ENCODE data around the gene PHACTR3.

Gene PHACTR3

DNA sequence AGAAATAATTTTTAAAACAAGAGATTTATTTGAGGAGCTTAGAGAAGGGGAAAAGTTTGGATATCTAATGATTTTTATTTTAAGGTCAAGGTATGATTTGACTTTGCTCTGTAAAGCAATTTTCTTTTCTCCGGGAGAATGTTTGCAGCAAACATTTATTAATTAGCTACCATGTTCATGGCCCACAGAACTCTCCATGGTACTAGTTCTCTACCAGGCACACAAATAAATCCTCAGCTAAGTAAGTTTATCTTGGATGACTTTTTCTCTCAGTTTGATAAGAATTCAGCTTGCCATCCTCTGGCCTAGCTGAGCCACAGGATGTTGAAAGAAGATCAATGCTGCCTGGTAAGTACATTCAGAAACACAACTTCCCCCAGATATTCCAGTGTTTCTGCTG lies 94.3 kb downstream of the PHACTR3 start:
- Histone ChIP-seq H3K36me3 (ENCODE audit: control insufficient read depth, low read depth, low read length) (no peaks in the 10 kb centered on the region), H3K27me3 (ENCODE audit: control insufficient read depth, insufficient read depth, low read length) (peaks cover 6% of the 10 kb centered on the region), H3K4me1 (ENCODE audit: control insufficient read depth, low read depth, low read length) (no peaks in the 10 kb centered on the region), H3K4me3 (ENCODE audit: low read length) (no peak overlapping the region), H3K9ac (ENCODE audit: low read length) (no peak overlapping the region), H3K27ac (ENCODE audit: low read length) (no peak overlapping the region), H3K9me3 (ENCODE audit: control insufficient read depth, low read depth, low read length) (no peaks in the 10 kb centered on the region)

DNA sequence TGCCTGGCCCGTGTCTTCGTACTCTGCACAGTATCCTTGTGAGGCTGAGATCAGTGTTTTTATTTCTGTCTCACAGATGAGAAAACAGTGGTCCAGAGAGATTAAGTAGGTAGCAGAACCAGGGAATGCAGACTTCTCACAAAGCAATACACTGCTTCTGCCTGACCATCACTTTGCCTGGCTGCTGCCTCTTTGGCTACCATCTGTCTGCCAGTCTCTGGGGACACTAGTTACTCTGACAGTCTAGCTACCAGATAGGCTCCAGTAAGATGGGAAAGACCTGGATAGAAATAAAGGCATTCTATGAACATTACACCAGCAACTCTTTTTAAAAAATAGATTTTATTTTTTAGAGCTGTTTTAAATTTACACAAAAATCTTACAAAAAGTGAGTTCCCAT lies 96.9 kb downstream of the PHACTR3 start:
- Histone ChIP-seq H3K27ac (ENCODE audit: low read length) (no peak overlapping the region), H3K36me3 (ENCODE audit: control insufficient read depth, low read depth, low read length) (no peaks in the 10 kb centered on the region), H3K9me3 (ENCODE audit: control insufficient read depth, low read depth, low read length) (no peaks in the 10 kb centered on the region), H3K9ac (ENCODE audit: low read length) (no peak overlapping the region), H3K27me3 (ENCODE audit: control insufficient read depth, insufficient read depth, low read length) (peaks cover 6% of the 10 kb centered on the region), H3K4me1 (ENCODE audit: control insufficient read depth, low read depth, low read length) (peaks cover 7% of the 10 kb centered on the region), H3K4me3 (ENCODE audit: low read length) (no peak overlapping the region)

DNA sequence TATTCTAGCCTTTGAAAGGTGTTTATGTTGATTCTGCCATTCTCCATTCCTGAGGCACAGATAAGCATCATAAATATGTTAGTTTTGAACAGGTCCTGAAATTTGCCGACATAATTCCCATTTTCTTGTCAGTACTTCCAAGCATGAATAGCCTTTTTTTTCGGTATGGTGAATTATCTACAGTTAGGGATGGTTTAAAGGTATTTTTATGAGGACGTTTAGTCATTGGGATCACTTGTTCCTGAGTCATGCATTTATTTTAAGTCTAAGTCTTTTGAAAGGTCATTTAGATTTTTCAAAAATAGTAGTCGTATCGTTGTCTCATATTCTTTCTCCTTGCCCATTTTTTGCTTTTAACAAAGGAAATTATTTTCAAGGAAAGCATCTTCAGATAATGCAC lies 98.7 kb downstream of the PHACTR3 start:
- Histone ChIP-seq H3K9me3 (ENCODE audit: control insufficient read depth, low read depth, low read length) (no peaks in the 10 kb centered on the region), H3K27ac (ENCODE audit: low read length) (no peak overlapping the region), H3K27me3 (ENCODE audit: control insufficient read depth, insufficient read depth, low read length) (peaks cover 6% of the 10 kb centered on the region), H3K4me3 (ENCODE audit: low read length) (no peak overlapping the region), H3K36me3 (ENCODE audit: control insufficient read depth, low read depth, low read length) (no peaks in the 10 kb centered on the region), H3K9ac (ENCODE audit: low read length) (no peak overlapping the region), H3K4me1 (ENCODE audit: control insufficient read depth, low read depth, low read length) (peaks cover 7% of the 10 kb centered on the region)

DNA sequence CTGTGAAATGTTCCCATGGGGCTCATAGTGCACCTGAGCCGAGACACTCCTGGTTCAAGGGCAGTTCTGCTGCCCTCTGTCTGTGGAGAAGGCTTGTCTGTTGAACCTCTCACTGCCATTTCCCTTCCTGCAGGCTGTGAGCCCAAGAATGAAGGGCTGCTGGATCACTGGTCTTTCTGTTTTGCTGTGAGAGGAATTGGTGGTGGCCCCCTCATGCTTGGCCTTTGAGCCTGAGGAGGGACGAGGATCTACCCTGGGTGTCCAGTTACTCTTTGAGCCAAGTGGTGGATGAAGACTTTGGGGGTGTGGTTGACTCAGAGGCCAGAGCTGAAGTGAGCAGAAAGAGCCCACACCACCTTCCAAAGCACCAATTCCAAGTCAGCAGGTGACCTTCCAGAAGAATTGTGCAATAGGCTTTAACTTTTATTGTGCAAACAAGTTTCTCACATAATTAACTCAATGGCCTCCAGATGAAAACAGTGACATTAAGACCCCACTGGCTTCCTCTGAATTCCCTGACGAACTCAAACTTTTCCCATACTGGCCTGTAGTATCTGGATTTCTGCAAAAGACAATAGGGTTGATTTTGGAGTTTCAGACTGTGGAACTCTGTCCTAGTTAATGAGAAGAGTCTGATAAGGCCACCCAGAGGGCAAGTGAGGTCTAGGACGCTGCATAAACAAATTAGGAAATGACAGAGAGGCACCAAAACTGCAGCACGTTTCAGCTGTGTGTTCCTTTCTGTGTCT lies 101.5 kb downstream of the PHACTR3 start:
- no peaks in the 10 kb centered on the region for H3K9me3 ChIP-seq (ENCODE audit: control insufficient read depth, low read depth, low read length)
- no peaks in the 10 kb centered on the region for H3K27me3 ChIP-seq (ENCODE audit: control insufficient read depth, insufficient read depth, low read length)
- H3K36me3 ChIP-seq (ENCODE audit: control insufficient read depth, low read depth, low read length): no peaks in the 10 kb centered on the region
- peaks cover 7% of the 10 kb centered on the region for H3K4me1 ChIP-seq (ENCODE audit: control insufficient read depth, low read depth, low read length)
- H3K4me3 ChIP-seq (ENCODE audit: low read length): no peak overlapping the region
- no peak overlapping the region for H3K27ac ChIP-seq (ENCODE audit: low read length)
- H3K9ac ChIP-seq (ENCODE audit: low read length): no peak overlapping the region

DNA sequence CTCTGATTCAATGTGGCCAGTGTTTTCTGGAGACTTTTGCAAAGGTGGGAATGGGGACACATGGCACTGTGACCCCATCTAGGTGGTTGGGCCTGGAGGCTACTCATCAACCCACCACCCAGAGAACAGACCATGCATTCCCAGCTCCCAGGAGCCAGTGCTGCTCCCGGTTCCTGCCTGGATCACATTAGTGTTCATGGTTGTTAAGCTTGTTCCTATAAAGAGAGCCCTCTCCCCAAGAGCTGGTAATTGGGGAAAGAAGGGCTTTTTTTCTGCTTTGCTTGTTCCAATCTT lies 102.0 kb downstream of the PHACTR3 start:
- H3K27me3 ChIP-seq (ENCODE audit: control insufficient read depth, insufficient read depth, low read length): no peaks in the 10 kb centered on the region
- H3K4me3 ChIP-seq (ENCODE audit: low read length): no peak overlapping the region
- H3K9ac ChIP-seq (ENCODE audit: low read length): no peak overlapping the region
- no peak overlapping the region for H3K27ac ChIP-seq (ENCODE audit: low read length)
- H3K4me1 ChIP-seq (ENCODE audit: control insufficient read depth, low read depth, low read length): peaks cover 7% of the 10 kb centered on the region
- H3K9me3 ChIP-seq (ENCODE audit: control insufficient read depth, low read depth, low read length): no peaks in the 10 kb centered on the region
- H3K36me3 ChIP-seq (ENCODE audit: control insufficient read depth, low read depth, low read length): no peaks in the 10 kb centered on the region

DNA sequence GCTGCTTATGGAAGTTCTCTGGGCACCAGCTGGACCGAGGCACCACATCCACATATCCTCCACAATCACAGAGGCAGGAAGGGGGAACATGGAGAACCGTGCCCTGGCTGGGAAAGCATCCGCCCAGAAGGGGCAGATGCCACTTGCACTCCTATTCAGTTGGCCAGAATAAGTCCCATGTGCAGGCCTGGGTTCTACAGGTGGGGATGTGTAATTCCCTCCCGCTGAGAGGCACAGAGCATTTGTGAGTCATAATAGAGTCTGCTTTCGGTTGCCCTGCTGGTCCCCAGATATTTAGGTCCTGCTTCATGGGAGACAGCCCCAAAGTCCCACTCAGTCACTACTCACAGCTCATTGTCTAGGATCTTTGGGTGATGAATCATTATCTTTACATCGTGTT lies 104.0 kb downstream of the PHACTR3 start:
- no peaks in the 10 kb centered on the region for H3K9me3 ChIP-seq (ENCODE audit: control insufficient read depth, low read depth, low read length)
- peaks cover 7% of the 10 kb centered on the region for H3K4me1 ChIP-seq (ENCODE audit: control insufficient read depth, low read depth, low read length)
- no peak overlapping the region for H3K4me3 ChIP-seq (ENCODE audit: low read length)
- no peaks in the 10 kb centered on the region for H3K36me3 ChIP-seq (ENCODE audit: control insufficient read depth, low read depth, low read length)
- no peak overlapping the region for H3K27ac ChIP-seq (ENCODE audit: low read length)
- no peaks in the 10 kb centered on the region for H3K27me3 ChIP-seq (ENCODE audit: control insufficient read depth, insufficient read depth, low read length)
- no peak overlapping the region for H3K9ac ChIP-seq (ENCODE audit: low read length)

DNA sequence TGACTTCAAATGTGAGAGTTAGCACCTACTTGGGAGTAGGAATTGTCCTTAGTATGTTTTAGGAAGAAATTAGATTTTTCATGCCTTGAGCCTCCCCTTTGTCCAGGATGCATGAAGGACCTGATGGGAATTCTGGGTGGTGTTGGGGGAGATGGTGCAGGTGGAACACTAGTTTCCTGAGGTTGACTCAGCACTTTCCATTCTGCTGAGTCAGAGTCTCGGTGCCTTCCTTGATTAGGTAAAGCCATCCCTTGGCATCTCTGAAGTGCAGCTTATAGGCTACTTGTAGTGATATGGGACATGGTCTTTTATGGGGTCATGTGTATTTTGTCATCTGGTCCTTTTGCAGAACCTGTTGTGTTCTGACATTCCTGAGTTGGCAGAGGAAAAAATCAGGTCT lies 105.3 kb downstream of the PHACTR3 start:
- Histone ChIP-seq H3K36me3 (ENCODE audit: control insufficient read depth, low read depth, low read length) (no peaks in the 10 kb centered on the region), H3K4me1 (ENCODE audit: control insufficient read depth, low read depth, low read length) (peaks cover 7% of the 10 kb centered on the region), H3K27me3 (ENCODE audit: control insufficient read depth, insufficient read depth, low read length) (no peaks in the 10 kb centered on the region), H3K4me3 (ENCODE audit: low read length) (no peak overlapping the region), H3K27ac (ENCODE audit: low read length) (no peak overlapping the region), H3K9me3 (ENCODE audit: control insufficient read depth, low read depth, low read length) (peaks cover 2% of the 10 kb centered on the region), H3K9ac (ENCODE audit: low read length) (no peak overlapping the region)

DNA sequence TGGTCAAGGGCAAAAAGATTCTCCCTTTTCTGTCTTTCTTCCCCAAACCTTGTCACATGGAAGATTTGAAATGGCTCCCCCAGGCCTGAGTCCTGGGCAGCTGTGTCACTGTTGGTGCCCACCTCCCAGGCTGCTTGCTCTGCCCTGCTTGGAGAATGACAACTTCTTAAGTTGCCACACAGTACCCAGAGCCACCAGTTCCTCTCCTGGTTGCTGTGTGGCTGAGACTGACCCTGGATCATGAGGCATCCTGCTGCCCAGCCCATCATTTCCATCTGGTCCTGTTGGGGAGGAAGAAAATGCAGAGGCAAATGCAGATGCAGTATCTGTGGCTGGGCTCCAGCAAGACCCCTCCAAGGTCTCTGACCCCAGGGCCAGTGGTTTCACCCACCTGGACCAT lies 113.7 kb downstream of the PHACTR3 start:
- Histone ChIP-seq H3K9me3 (ENCODE audit: control insufficient read depth, low read depth, low read length) (peaks cover 2% of the 10 kb centered on the region), H3K4me1 (ENCODE audit: control insufficient read depth, low read depth, low read length) (no peaks in the 10 kb centered on the region), H3K9ac (ENCODE audit: low read length) (no peak overlapping the region), H3K36me3 (ENCODE audit: control insufficient read depth, low read depth, low read length) (no peaks in the 10 kb centered on the region), H3K27ac (ENCODE audit: low read length) (no peak overlapping the region), H3K4me3 (ENCODE audit: low read length) (no peak overlapping the region), H3K27me3 (ENCODE audit: control insufficient read depth, insufficient read depth, low read length) (no peaks in the 10 kb centered on the region)

DNA sequence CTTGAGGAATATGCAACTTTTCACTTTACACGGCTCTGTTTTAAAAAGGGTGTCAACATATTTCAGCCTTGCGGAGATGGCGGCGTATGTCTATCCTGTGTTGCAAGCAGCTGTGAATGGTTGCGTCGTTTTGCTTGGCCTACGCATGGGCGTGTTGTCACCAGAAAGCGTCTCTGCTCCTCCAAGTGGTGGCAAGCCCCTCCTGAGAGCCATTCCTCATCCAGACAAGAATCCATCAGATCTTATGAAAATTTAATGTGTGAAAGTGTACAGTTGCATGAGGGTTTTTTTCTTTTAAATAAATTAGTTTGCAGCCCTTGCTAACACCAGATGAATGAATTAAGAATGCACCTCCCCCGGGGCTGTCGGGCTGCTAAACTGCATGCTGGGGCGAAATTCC lies 114.4 kb downstream of the PHACTR3 start:
- Histone ChIP-seq H3K27ac (ENCODE audit: low read length) (no peak overlapping the region), H3K36me3 (ENCODE audit: control insufficient read depth, low read depth, low read length) (no peaks in the 10 kb centered on the region), H3K9me3 (ENCODE audit: control insufficient read depth, low read depth, low read length) (peaks cover under 1% of the 10 kb centered on the region), H3K4me1 (ENCODE audit: control insufficient read depth, low read depth, low read length) (no peaks in the 10 kb centered on the region), H3K4me3 (ENCODE audit: low read length) (no peak overlapping the region), H3K9ac (ENCODE audit: low read length) (no peak overlapping the region), H3K27me3 (ENCODE audit: control insufficient read depth, insufficient read depth, low read length) (no peaks in the 10 kb centered on the region)

DNA sequence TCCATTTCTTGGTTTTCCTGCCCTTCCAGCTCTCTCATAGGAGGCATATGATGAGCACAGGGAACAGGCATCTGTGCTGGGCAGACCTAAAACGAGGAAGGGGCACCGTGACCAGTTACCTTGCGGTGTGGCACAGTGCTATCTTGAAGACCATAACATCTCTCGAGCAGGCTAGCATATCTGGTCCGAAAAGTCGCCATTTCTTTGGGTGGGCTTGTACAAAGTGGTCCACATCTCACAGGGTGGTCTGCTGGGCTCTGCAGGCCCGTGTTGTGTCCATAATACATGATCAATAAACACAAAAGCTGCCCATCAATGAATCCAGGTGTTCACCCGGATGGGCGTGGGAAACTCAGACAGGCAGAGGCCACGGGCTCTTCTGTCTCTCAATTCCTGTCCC lies 115.7 kb downstream of the PHACTR3 start:
- H3K9ac ChIP-seq (ENCODE audit: low read length): no peak overlapping the region
- no peaks in the 10 kb centered on the region for H3K27me3 ChIP-seq (ENCODE audit: control insufficient read depth, insufficient read depth, low read length)
- no peaks in the 10 kb centered on the region for H3K9me3 ChIP-seq (ENCODE audit: control insufficient read depth, low read depth, low read length)

DNA sequence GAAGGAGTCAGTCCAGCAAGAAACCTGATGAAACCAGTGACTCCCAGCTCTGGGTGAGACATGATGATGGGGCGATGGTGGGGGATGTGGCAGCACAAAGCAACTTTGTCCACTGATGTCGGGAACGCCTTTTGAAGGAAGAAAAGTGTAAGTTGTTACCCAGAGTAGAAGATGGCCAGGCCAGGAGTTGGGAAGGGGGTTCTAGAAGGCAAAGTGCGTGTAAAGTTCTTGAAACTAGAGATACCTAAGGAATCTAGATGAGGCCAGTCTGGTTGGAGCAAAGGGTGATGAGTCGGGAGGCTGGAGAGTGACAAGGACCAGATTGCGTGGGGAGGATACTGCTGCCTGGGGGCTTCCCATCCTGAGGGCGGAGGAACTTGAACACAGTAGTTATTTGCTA lies 117.0 kb downstream of the PHACTR3 start:
- Histone ChIP-seq H3K27ac (ENCODE audit: low read length) (no peak overlapping the region), H3K36me3 (ENCODE audit: control insufficient read depth, low read depth, low read length) (no peaks in the 10 kb centered on the region), H3K9ac (ENCODE audit: low read length) (no peak overlapping the region), H3K9me3 (ENCODE audit: control insufficient read depth, low read depth, low read length) (no peaks in the 10 kb centered on the region), H3K4me3 (ENCODE audit: low read length) (no peak overlapping the region), H3K27me3 (ENCODE audit: control insufficient read depth, insufficient read depth, low read length) (no peaks in the 10 kb centered on the region), H3K4me1 (ENCODE audit: control insufficient read depth, low read depth, low read length) (no peaks in the 10 kb centered on the region)

More for the DNA sequence above, 115.7 kb downstream of the PHACTR3 start:
- Histone ChIP-seq H3K4me3 (ENCODE audit: low read length) (no peak overlapping the region), H3K4me1 (ENCODE audit: control insufficient read depth, low read depth, low read length) (no peaks in the 10 kb centered on the region), H3K27ac (ENCODE audit: low read length) (no peak overlapping the region), H3K36me3 (ENCODE audit: control insufficient read depth, low read depth, low read length) (no peaks in the 10 kb centered on the region)

DNA sequence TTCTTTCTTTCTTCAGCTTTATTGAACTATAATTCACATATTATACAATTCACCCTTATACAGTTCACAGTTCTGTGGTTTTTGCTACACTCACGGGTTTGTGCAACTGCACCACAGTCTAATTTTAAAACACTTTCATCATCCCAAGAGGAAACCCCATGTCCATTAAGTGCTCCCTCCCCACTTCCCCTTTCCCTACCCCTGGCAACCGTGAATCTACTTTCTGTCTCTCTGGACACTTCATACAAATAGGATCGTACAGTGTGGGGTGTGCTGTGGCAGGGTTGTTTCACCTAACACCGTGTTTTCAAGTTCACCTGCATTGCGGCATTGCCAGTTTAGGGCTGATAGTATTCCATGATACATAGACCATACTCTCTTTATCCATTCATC lies 118.8 kb downstream of the PHACTR3 start:
- no peak overlapping the region for H3K27ac ChIP-seq (ENCODE audit: low read length)
- no peak overlapping the region for H3K4me3 ChIP-seq (ENCODE audit: low read length)
- no peaks in the 10 kb centered on the region for H3K36me3 ChIP-seq (ENCODE audit: control insufficient read depth, low read depth, low read length)
- H3K27me3 ChIP-seq (ENCODE audit: control insufficient read depth, insufficient read depth, low read length): no peaks in the 10 kb centered on the region
- no peaks in the 10 kb centered on the region for H3K9me3 ChIP-seq (ENCODE audit: control insufficient read depth, low read depth, low read length)
- no peaks in the 10 kb centered on the region for H3K4me1 ChIP-seq (ENCODE audit: control insufficient read depth, low read depth, low read length)
- no peak overlapping the region for H3K9ac ChIP-seq (ENCODE audit: low read length)
